OCI-LY7 (cell line): ENCODE results near the gene F2RL3. TPM values are rescaled to one million over a fixed set of nuclear protein-coding genes. Genes with fewer than 3 reads are reported as not detected.

Experiments
- BruUV-seq: library from RNA; stranded (reverse); fragments of 400-500 nt; replicated peaks from 2 replicates; lab custom pipeline; 2021; lab: Mats Ljungman, UMichigan
- CTCF ChIA-PET: fragments of 300-600 bp; sonication (Branson Sonifier 250); formaldehyde crosslinking; loops from one replicate; lab custom pipeline; 2022; ENCODE audit warnings: antibody characterized with exemption; ENCODE audit not compliant: unreplicated experiment; lab: Charles Lee
- POLR2A ChIA-PET: fragments of 300-600 bp; sonication (Branson Sonifier 250); formaldehyde crosslinking; loops from one replicate; lab custom pipeline; 2022; ENCODE audit warnings: antibody characterized with exemption; lab: Charles Lee
- DNase-seq: peaks from one replicate; pipeline ENCODE4 v3.0.0-alpha.2; 2015; ENCODE audit warnings: low spot score
- H2AFZ ChIP-seq: fragments of 200-600 bp; sonication (generic), shearing (Covaris generic); 2 replicates; pipeline ENCODE4 v1.6.1; 2014; ENCODE audit warnings: mild to moderate bottlenecking, antibody characterized with exemption, low read length, moderate library complexity
- H3K27ac ChIP-seq: fragments of 200-600 bp; sonication (generic); 2 replicates; pipeline ENCODE4 v1.5.1; 2014; ENCODE audit warnings: mixed run types, low read depth, mild to moderate bottlenecking, moderate library complexity, low read length, inconsistent platforms; ENCODE audit not compliant: poor library complexity, severe bottlenecking
- H3K36me3 ChIP-seq: fragments of 200-600 bp; sonication (generic); 2 replicates; pipeline ENCODE4 v1.6.1; 2014; ENCODE audit warnings: mild to moderate bottlenecking, antibody characterized with exemption, low read length, moderate library complexity, mixed read lengths; ENCODE audit not compliant: insufficient read depth
- H3K4me1 ChIP-seq: fragments of 200-600 bp; sonication (generic); 2 replicates; pipeline ENCODE4 v1.5.1; 2014; ENCODE audit warnings: mild to moderate bottlenecking, low read length; ENCODE audit not compliant: insufficient read depth, poor library complexity, severe bottlenecking
- H3K4me2 ChIP-seq: fragments of 200-600 bp; sonication (generic); 2 replicates; pipeline ENCODE4 v1.6.1; 2014; ENCODE audit warnings: mild to moderate bottlenecking, low read length
- H3K4me3 ChIP-seq: fragments of 200-600 bp; sonication (generic); 2 replicates; pipeline ENCODE4 v1.5.1; 2014; ENCODE audit warnings: mild to moderate bottlenecking, low read depth, low read length; ENCODE audit not compliant: poor library complexity, severe bottlenecking
- H3K79me2 ChIP-seq: fragments of 200-600 bp; sonication (generic); 2 replicates; pipeline ENCODE4 v1.6.1; 2016; ENCODE audit warnings: low read depth, mild to moderate bottlenecking, low read length, moderate library complexity, mixed read lengths; ENCODE audit not compliant: insufficient read depth
- H3K9me2 ChIP-seq: fragments of 200-600 bp; sonication (generic); 2 replicates; pipeline ENCODE4 v1.6.1; 2016; ENCODE audit warnings: mild to moderate bottlenecking, low read length, mixed read lengths; ENCODE audit not compliant: insufficient read depth
- H3K9me3 ChIP-seq: fragments of 200-600 bp; sonication (generic); 2 replicates; pipeline ENCODE4 v1.6.1; 2014; ENCODE audit warnings: mild to moderate bottlenecking, mixed run types, low read length, mixed read lengths
- H4K20me1 ChIP-seq: fragments of 200-600 bp; sonication (generic); 2 replicates; pipeline ENCODE4 v1.6.1; 2014; ENCODE audit warnings: mild to moderate bottlenecking, antibody characterized with exemption, low read length, moderate library complexity, mixed read lengths; ENCODE audit not compliant: insufficient read depth
- EZH2phosphoT487 ChIP-seq: fragments of 200-600 bp; sonication (generic); IDR thresholded peaks from 2 replicates; pipeline ENCODE4 v1.6.1; 2018; ENCODE audit warnings: low read depth, borderline replicate concordance, mild to moderate bottlenecking, mixed run types, antibody characterized with exemption, low read length, moderate library complexity, mixed read lengths
- intact Hi-C: fragments of 100-400 bp; cut with micrococcal nuclease; formaldehyde crosslinking; loops from one replicate; pipeline ENCODE4 v1.10.0; 2022; ENCODE audit not compliant: unreplicated experiment
- total RNA-seq, 2 experiments: library from RNA; depleted of rRNA in 1 of 2; stranded (reverse); fragments of >200 nt in 1 of 2; shearing (Covaris generic) in 1 of 2; gene quantifications; 2 replicates each; pipeline ENCODE4 v1.2.3, GENCODE V29; 2014 to 2022
- TF ChIP-seq, protein P1 (sequence below): fragments of 200-600 bp; sonication (generic); conservative IDR thresholded peaks from 2 replicates; pipeline ENCODE4 v1.5.1; 2014; ENCODE audit warnings: mild to moderate bottlenecking, antibody characterized with exemption, low read length, moderate library complexity, mixed read lengths

The F2RL3 gene
- total RNA-seq, 2 experiments from 2014 or later = 0.10 TPM; not detected in 1

DNA sequence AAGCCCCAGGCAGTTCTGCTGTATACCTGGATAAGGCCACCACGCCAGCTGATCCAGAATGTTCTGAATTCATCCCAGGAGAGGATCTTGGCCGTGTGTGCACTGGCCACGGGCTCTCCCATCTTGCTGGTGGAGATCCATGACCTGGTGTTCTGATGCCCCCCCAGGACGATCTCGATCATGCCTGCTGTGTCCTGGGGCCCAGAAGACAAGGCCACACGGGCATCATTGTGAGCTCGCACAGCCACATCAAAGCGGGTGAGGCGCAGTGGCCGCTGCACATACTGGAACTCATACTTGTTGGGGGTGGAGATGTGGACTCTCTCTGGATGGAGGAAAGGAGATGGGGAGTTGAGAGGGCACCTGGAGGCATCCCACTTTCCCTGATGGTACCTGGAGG is 40.1 kb downstream of the F2RL3 start:
- BruUV-seq = no TSS peak
- H3K9me2 ChIP-seq = no peaks in the 10 kb centered on the region
- H3K27ac ChIP-seq = no peak overlapping the region
- TF ChIP-seq EZH2phosphoT487 = no peak
- TF ChIP-seq, protein P1, sequence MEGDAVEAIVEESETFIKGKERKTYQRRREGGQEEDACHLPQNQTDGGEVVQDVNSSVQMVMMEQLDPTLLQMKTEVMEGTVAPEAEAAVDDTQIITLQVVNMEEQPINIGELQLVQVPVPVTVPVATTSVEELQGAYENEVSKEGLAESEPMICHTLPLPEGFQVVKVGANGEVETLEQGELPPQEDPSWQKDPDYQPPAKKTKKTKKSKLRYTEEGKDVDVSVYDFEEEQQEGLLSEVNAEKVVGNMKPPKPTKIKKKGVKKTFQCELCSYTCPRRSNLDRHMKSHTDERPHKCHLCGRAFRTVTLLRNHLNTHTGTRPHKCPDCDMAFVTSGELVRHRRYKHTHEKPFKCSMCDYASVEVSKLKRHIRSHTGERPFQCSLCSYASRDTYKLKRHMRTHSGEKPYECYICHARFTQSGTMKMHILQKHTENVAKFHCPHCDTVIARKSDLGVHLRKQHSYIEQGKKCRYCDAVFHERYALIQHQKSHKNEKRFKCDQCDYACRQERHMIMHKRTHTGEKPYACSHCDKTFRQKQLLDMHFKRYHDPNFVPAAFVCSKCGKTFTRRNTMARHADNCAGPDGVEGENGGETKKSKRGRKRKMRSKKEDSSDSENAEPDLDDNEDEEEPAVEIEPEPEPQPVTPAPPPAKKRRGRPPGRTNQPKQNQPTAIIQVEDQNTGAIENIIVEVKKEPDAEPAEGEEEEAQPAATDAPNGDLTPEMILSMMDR = no peak
- no peaks in the 10 kb centered on the region for H3K79me2 ChIP-seq
- H3K4me1 ChIP-seq = no peaks in the 10 kb centered on the region
- no peaks in the 10 kb centered on the region for H4K20me1 ChIP-seq
- no peak for DNase-seq
- H3K4me3 ChIP-seq = no peak overlapping the region
- H3K4me2 ChIP-seq = no peak overlapping the region
- no peak overlapping the region for H2AFZ ChIP-seq
- ChIA-PET CTCF (interaction anchor here (0.7 kb wide), 1 partner anchor 11 kb away, joined by 4 read pairs; no protein-coding TSS in a partner anchor), POLR2A (interaction anchor here (0.7 kb wide), 1 partner anchor 210 kb away, joined by 3 read pairs; the partner anchor contains the start of gene NWD1)
- H3K36me3 ChIP-seq = no peaks in the 10 kb centered on the region
- peaks cover 7% of the 10 kb centered on the region for H3K9me3 ChIP-seq
- intact Hi-C loops = no loop called here

DNA sequence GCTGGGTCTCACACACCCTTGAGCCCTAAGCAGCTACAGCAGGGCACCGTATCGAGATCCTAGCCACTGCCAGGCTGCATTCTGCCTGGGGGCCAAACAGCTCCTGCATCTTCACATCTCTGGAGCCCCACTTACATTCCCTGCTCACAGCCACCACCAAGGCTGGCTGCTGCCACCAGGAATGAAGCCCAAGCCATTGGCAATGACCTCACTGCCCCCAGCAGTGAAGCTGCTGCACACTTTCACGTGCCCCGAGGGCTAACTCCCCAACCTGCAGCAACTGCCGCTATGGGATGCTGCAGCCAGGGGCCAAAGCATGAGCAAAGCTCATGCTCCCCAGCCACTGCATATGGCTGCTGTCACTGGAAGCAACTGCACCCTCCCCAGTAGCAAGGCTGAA is 42.0 kb downstream of the F2RL3 start:
- intact Hi-C loops = no loop called here
- TF ChIP-seq EZH2phosphoT487 = no peak
- TF ChIP-seq, protein P1 = no peak
- no TSS peak for BruUV-seq
- H3K9me3 ChIP-seq = peaks cover 20% of the 10 kb centered on the region
- CTCF ChIA-PET = no interaction called here
- POLR2A ChIA-PET = no interaction called here
- H3K27ac ChIP-seq = no peak overlapping the region
- H4K20me1 ChIP-seq = no peaks in the 10 kb centered on the region
- H3K79me2 ChIP-seq = no peaks in the 10 kb centered on the region
- DNase-seq = no peak
- no peaks in the 10 kb centered on the region for H3K9me2 ChIP-seq
- no peak overlapping the region for H3K4me3 ChIP-seq
- H3K36me3 ChIP-seq = no peaks in the 10 kb centered on the region
- no peak overlapping the region for H3K4me2 ChIP-seq
- no peak overlapping the region for H2AFZ ChIP-seq
- H3K4me1 ChIP-seq = no peaks in the 10 kb centered on the region

DNA sequence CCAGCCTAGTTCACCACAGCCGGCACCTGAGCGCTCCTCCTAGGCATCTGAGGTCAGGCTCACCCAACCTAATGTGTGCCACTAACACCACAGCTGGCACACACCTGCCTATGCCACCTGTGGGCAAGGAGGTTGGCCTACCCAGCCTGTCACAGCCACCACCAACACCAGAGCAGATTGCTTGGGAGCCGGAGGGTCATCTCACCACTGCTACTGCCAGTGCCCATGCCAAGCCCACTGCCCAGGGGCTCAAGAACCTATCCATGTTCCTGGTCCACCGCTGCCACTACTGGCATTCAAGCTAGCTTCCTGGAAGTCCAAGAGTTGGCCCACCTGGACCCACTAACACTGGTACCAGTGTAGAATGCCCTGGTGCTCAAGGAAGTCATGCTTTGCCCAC is 42.5 kb downstream of the F2RL3 start:
- no peak for DNase-seq
- H3K4me2 ChIP-seq = no peak overlapping the region
- H3K9me3 ChIP-seq = peaks cover 20% of the 10 kb centered on the region
- H3K4me1 ChIP-seq = no peaks in the 10 kb centered on the region
- no peak overlapping the region for H3K27ac ChIP-seq
- intact Hi-C loops = no loop called here
- POLR2A ChIA-PET = interaction anchor here (0.5 kb wide), 1 partner anchor 63 kb away, joined by 5 read pairs; no protein-coding TSS in a partner anchor
- BruUV-seq = no TSS peak
- no peaks in the 10 kb centered on the region for H3K79me2 ChIP-seq
- no peak overlapping the region for H3K4me3 ChIP-seq
- CTCF ChIA-PET = no interaction called here
- no peak overlapping the region for H2AFZ ChIP-seq
- no peaks in the 10 kb centered on the region for H3K36me3 ChIP-seq
- H4K20me1 ChIP-seq = no peaks in the 10 kb centered on the region
- TF ChIP-seq, protein P1 = no peak
- no peak for TF ChIP-seq EZH2phosphoT487
- H3K9me2 ChIP-seq = no peaks in the 10 kb centered on the region
